H1 (cell line): ENCODE results near the gene DCTN3. TPM values are rescaled to one million over a fixed set of nuclear protein-coding genes. Genes with fewer than 3 reads are reported as not detected.

Experiments used
- CTCF ChIA-PET: fragments of 300-600 bp; sonication (Branson Sonifier 250); formaldehyde crosslinking; loops from one replicate; lab custom pipeline; 2021; ENCODE audit not compliant: partially characterized antibody; lab: Charles Lee
- POLR2A ChIA-PET: fragments of 300-600 bp; sonication (Branson Sonifier 250); formaldehyde crosslinking; loops from one replicate; lab custom pipeline; 2021; ENCODE audit warnings: inconsistent platforms; ENCODE audit not compliant: partially characterized antibody; lab: Charles Lee
- DNase-seq, 2 experiments: peaks; one replicate each; pipeline versions ENCODE4 v3.0.0 to v3.0.0-alpha.2; 2010 to 2022; ENCODE audit warnings: low spot score in 2 of 2, low read depth in 1 of 2, mixed read lengths in 1 of 2
- FAIRE-seq: peaks from 2 replicates; lab custom pipeline; 2011; peaks lifted over from hg19 to GRCh38; lab: Jason Lieb, UNC
- H2AFZ ChIP-seq: 2 replicates; pipeline ENCODE4 v1.8.1; 2012; ENCODE audit warnings: low read length, inconsistent platforms
- H2AK5ac ChIP-seq: 2 replicates; pipeline ENCODE4 v1.6.1; 2013; ENCODE audit warnings: low read depth, low read length
- H2BK120ac ChIP-seq: replicated peaks from 2 replicates; pipeline ENCODE3; 2013; ENCODE audit warnings: low read depth, low read length, inconsistent platforms
- H2BK12ac ChIP-seq: 2 replicates; pipeline ENCODE4 v1.6.1; 2013; ENCODE audit warnings: low read depth, low read length
- H2BK15ac ChIP-seq: 2 replicates; pipeline ENCODE4 v1.6.1; 2013; ENCODE audit warnings: low read length
- H2BK20ac ChIP-seq: 2 replicates; pipeline ENCODE4 v1.6.1; 2013; ENCODE audit warnings: low read length
- H2BK5ac ChIP-seq: 2 replicates; pipeline ENCODE4 v1.6.1; 2013; ENCODE audit warnings: low read depth, low read length
- H3K14ac ChIP-seq: 2 replicates; pipeline ENCODE4 v1.6.1; 2013; ENCODE audit warnings: inconsistent platforms; ENCODE audit not compliant: insufficient read length
- H3K18ac ChIP-seq: 2 replicates; pipeline ENCODE4 v1.6.1; 2013; ENCODE audit warnings: low read length; ENCODE audit errors: extremely low read depth
- H3K23ac ChIP-seq: 2 replicates; pipeline ENCODE4 v1.6.1; 2013; ENCODE audit warnings: inconsistent platforms; ENCODE audit not compliant: insufficient read length
- H3K23me2 ChIP-seq: 2 replicates; pipeline ENCODE4 v1.6.1; 2013; ENCODE audit warnings: low read depth, low read length
- H3K27ac ChIP-seq: 2 replicates; pipeline ENCODE4 v1.6.1; 2011; ENCODE audit warnings: low read depth, low read length, inconsistent platforms
- H3K27me3 ChIP-seq, 4 experiments: replicated peaks in 1 of 4; 1 replicate in 1 of 4; 2 replicates in 3 of 4; pipeline versions ENCODE4 v1.6.1 to v1.8.1; 2011 to 2013; ENCODE audit warnings: low read length in 3 of 4, mild to moderate bottlenecking in 3 of 4, inconsistent platforms in 2 of 4, mixed read lengths in 2 of 4, moderate library complexity in 1 of 4; ENCODE audit not compliant: control insufficient read depth in 3 of 4, insufficient read depth in 3 of 4; ENCODE audit errors: extremely low read depth in 1 of 4
- H3K36me3 ChIP-seq, 4 experiments: 2 replicates each; pipeline versions ENCODE4 v1.6.1 to v1.8.1; 2011 to 2013; ENCODE audit warnings: mild to moderate bottlenecking in 4 of 4, low read length in 3 of 4, moderate library complexity in 2 of 4, control low read depth in 1 of 4, inconsistent platforms in 1 of 4; ENCODE audit not compliant: insufficient read depth in 4 of 4, control insufficient read depth in 2 of 4
- H3K4ac ChIP-seq: replicated peaks from 2 replicates; pipeline ENCODE3; 2013; ENCODE audit warnings: low read length, low read depth, mixed read lengths, inconsistent platforms; ENCODE audit not compliant: insufficient read length
- H3K4me1 ChIP-seq, 4 experiments: replicated peaks in 1 of 4; 1 replicate in 1 of 4; 2 replicates in 3 of 4; pipeline versions ENCODE4 v1.6.1 to v1.8.1; 2011 to 2013; ENCODE audit warnings: low read length in 3 of 4, inconsistent platforms in 2 of 4, mixed read lengths in 1 of 4; ENCODE audit not compliant: insufficient read depth in 4 of 4, control insufficient read depth in 3 of 4
- H3K4me2 ChIP-seq, 2 experiments: 2 replicates each; pipeline versions ENCODE4 v1.6.1 to v1.8.1; 2011 to 2013; ENCODE audit warnings: low read depth in 2 of 2, low read length in 2 of 2, control low read depth in 1 of 2, inconsistent platforms in 1 of 2, mild to moderate bottlenecking in 1 of 2; ENCODE audit not compliant: insufficient read depth in 1 of 2
- H3K4me3 ChIP-seq, 4 experiments: fragments of 200-600, 300-600 bp in 1 of 4; sonication (generic), shearing (Covaris generic), sonication (Bioruptor Twin) in 1 of 4; 2 replicates each; pipeline versions ENCODE4 v1.5.1 to v1.8.1; 2011 to 2016; ENCODE audit warnings: low read length in 4 of 4, low read depth in 3 of 4, control low read depth in 2 of 4, inconsistent platforms in 2 of 4, mild to moderate bottlenecking in 2 of 4, mixed read lengths in 1 of 4, moderate library complexity in 1 of 4; ENCODE audit not compliant: insufficient read depth in 2 of 4; ENCODE audit errors: extremely low read depth in 1 of 4
- H3K56ac ChIP-seq: replicated peaks from 2 replicates; pipeline ENCODE3; 2013; ENCODE audit warnings: low read depth, mild to moderate bottlenecking, mixed read lengths, low read length, inconsistent platforms; ENCODE audit not compliant: insufficient read length
- H3K79me1 ChIP-seq: 2 replicates; pipeline ENCODE4 v1.6.1; 2013; ENCODE audit warnings: low read depth, low read length, control low read depth
- H3K79me2 ChIP-seq, 2 experiments: 2 replicates each; pipeline versions ENCODE4 v1.6.1 to v1.8.1; 2012 to 2013; ENCODE audit warnings: low read length in 2 of 2, mild to moderate bottlenecking in 2 of 2, inconsistent platforms in 1 of 2; ENCODE audit not compliant: insufficient read depth in 2 of 2, control insufficient read depth in 1 of 2
- H3K9ac ChIP-seq, 4 experiments: replicated peaks in 1 of 4; 1 replicate in 1 of 4; 2 replicates in 3 of 4; pipeline versions ENCODE4 v1.6.1 to v1.8.1; 2011 to 2013; ENCODE audit warnings: low read depth in 3 of 4, low read length in 3 of 4, control low read depth in 2 of 4, mild to moderate bottlenecking in 2 of 4, moderate library complexity in 2 of 4, inconsistent platforms in 1 of 4; ENCODE audit errors: extremely low read depth in 1 of 4
- H3K9me3 ChIP-seq, 2 experiments: 2 replicates each; pipeline versions ENCODE4 v1.6.1 to v1.8.1; 2012 to 2013; ENCODE audit warnings: mild to moderate bottlenecking in 2 of 2, moderate library complexity in 2 of 2, control low read depth in 1 of 2, inconsistent platforms in 1 of 2, low read depth in 1 of 2, low read length in 1 of 2, mixed read lengths in 1 of 2; ENCODE audit not compliant: insufficient read depth in 2 of 2
- H4K20me1 ChIP-seq, 2 experiments: replicated peaks in 1 of 2; 2 replicates each; pipeline versions ENCODE3 to v1.8.1; 2011 to 2013; ENCODE audit warnings: inconsistent platforms in 2 of 2, low read length in 2 of 2, mild to moderate bottlenecking in 1 of 2; ENCODE audit not compliant: insufficient read depth in 2 of 2, control insufficient read depth in 1 of 2
- H4K5ac ChIP-seq: 2 replicates; pipeline ENCODE4 v1.6.1; 2013; ENCODE audit warnings: low read length, low read depth, mixed read lengths, inconsistent platforms; ENCODE audit not compliant: insufficient read length
- H4K8ac ChIP-seq: 2 replicates; pipeline ENCODE4 v1.8.0; 2013; ENCODE audit warnings: mild to moderate bottlenecking, moderate library complexity, low read length, inconsistent platforms; ENCODE audit not compliant: insufficient read depth; ENCODE audit errors: extremely low read depth
- H4K91ac ChIP-seq: replicated peaks from 2 replicates; pipeline ENCODE3; 2013; ENCODE audit warnings: low read length, mixed read lengths, inconsistent platforms; ENCODE audit not compliant: insufficient read length
- BRCA1 ChIP-seq: IDR thresholded peaks from 2 replicates; pipeline ENCODE4 v1.6.1; 2012; ENCODE audit warnings: low read depth, low read length, improper control_type of control experiment
- CREB1 ChIP-seq: IDR thresholded peaks from 2 replicates; pipeline ENCODE4 v1.6.1; 2012; ENCODE audit warnings: inconsistent platforms
- EGR1 ChIP-seq: IDR thresholded peaks from 2 replicates; pipeline ENCODE4 v1.6.1; 2011; ENCODE audit warnings: low read depth, low read length, borderline replicate concordance
- FOSL1 ChIP-seq: IDR thresholded peaks from 2 replicates; pipeline ENCODE4 v1.6.1; 2011; ENCODE audit warnings: mild to moderate bottlenecking, low read depth, low read length, moderate library complexity; ENCODE audit not compliant: insufficient read depth
- GTF2F1 ChIP-seq: IDR thresholded peaks from 2 replicates; pipeline ENCODE4 v1.6.1; 2012; ENCODE audit warnings: low read depth, low read length, improper control_type of control experiment, borderline replicate concordance
- HDAC6 ChIP-seq: IDR thresholded peaks from one replicate; pipeline ENCODE4 v1.7.1; 2012; ENCODE audit warnings: low read depth, mild to moderate bottlenecking, inconsistent platforms, low read length, moderate library complexity
- SP1 ChIP-seq: IDR thresholded peaks from 2 replicates; pipeline ENCODE4 v1.6.1; 2011; ENCODE audit warnings: low read depth, low read length
- SUZ12 ChIP-seq: fragments of 200-600 bp; sonication (generic); IDR thresholded peaks from 2 replicates; pipeline ENCODE4 v1.6.1; 2012; ENCODE audit warnings: mild to moderate bottlenecking, inconsistent platforms, low read length, moderate library complexity, mixed read lengths
- WGBS, 2 experiments: shearing (Covaris generic) in 1 of 2; methylation state at CpG; one replicate each; pipeline versions ENCODE4 v1.1.6 to v1.1.7; 2013 to 2015; ENCODE audit warnings: low lambda C conversion rate in 2 of 2, mixed read lengths in 2 of 2, inconsistent platforms in 1 of 2, low coverage in 1 of 2, missing lambda C conversion rate in 1 of 2; ENCODE audit not compliant: insufficient replicate concordance in 2 of 2, insufficient coverage in 1 of 2, insufficient read length in 1 of 2; ENCODE audit errors: extremely low coverage in 1 of 2, missing lambda C conversion rate in 1 of 2; 5-methylcytosine and 5-hydroxymethylcytosine counted together
- polyA plus RNA-seq, 7 experiments: library from polyadenylated mRNA; depleted of rRNA in 3 of 7; stranded (reverse) in 5 of 7; unstranded in 2 of 7; fragments of >200 nt in 5 of 7; fragments of 200-250 nt in 2 of 7; gene quantifications; 1 replicate in 5 of 7; 2 replicates in 1 of 7; 4 replicates in 1 of 7; pipeline versions ENCODE4 v1.2.1 to v1.2.3, GENCODE V29; 2011 to 2013; ENCODE audit warnings: missing spikeins in 2 of 7, mixed read lengths in 2 of 7
- total RNA-seq: library from RNA; stranded (reverse); fragmentation: NEBNext Ultra II Directional; extraction: Animal tissue kit (Norgen Biotek cat#: 25700); gene quantifications from 2 replicates; pipeline ENCODE4 v1.2.1, GENCODE V29; 2021

Gene DCTN3
- total and polyA plus RNA-seq, 2 of the 8 experiments (the other 6 are each of a cell fraction or from before 2014, with no cell fraction given) = 25.6 to 39.2 TPM

- H3K14ac ChIP-seq = no peak overlapping the region
- H4K20me1 ChIP-seq = no peaks in the 10 kb centered on the region
- peaks cover 0 to 3% (median 0%) of the 10 kb centered on the region in 4 experiments; a peak in 1 of 7 replicates for H3K27me3 ChIP-seq
- WGBS, 2 experiments = 87% methylated on average over 3 of the region's 3 CpGs; no CpG with 5 or more reads in 1 of the 2 experiments
- H3K27ac ChIP-seq = no peak overlapping the region
- no peaks in the 10 kb centered on the region for H3K9me3 ChIP-seq
- DNase-seq = no peak
- no peak overlapping the region for H3K4me2 ChIP-seq
- no peak overlapping the region for H2BK20ac ChIP-seq
- no peak overlapping the region for H2AFZ ChIP-seq
- H4K8ac ChIP-seq = no peak overlapping the region
- H2BK15ac ChIP-seq = no peak overlapping the region
- H3K9ac ChIP-seq = no peak overlapping the region
- no peak overlapping the region for H3K4me3 ChIP-seq
- no peak overlapping the region; the same call in 1 of the 2 replicates for H2BK5ac ChIP-seq
- POLR2A ChIA-PET = no interaction called here
- no peaks in the 10 kb centered on the region for H3K36me3 ChIP-seq
- H4K5ac ChIP-seq = no peak overlapping the region
- H4K91ac ChIP-seq = no peak overlapping the region
- no peak overlapping the region for H3K4ac ChIP-seq
- no peak overlapping the region for H3K56ac ChIP-seq
- peaks cover 4% of the 10 kb centered on the region; the same call in 1 of the 2 replicates for H3K23me2 ChIP-seq
- TF ChIP-seq FOSL1 = no peak
- TF ChIP-seq SP1 = no peak
- no peak for TF ChIP-seq EGR1
- no peak for TF ChIP-seq HDAC6
- no peak for TF ChIP-seq CREB1
- no peak for TF ChIP-seq GTF2F1
- no peak for TF ChIP-seq BRCA1
- no peak for TF ChIP-seq SUZ12
- TF ChIP-seq, all 59 proteins: peak for 0
- Histone ChIP-seq H3K18ac (no peak overlapping the region), H2BK120ac (no peak overlapping the region), H3K79me2 (no peaks in the 10 kb centered on the region), H3K4me1 (peaks cover 0 to 12% (median 6%) of the 10 kb centered on the region in 4 experiments; a peak in 5 of 7 replicates), H3K23ac (no peak overlapping the region), H2BK12ac (no peak overlapping the region), H3K79me1 (no peaks in the 10 kb centered on the region), H2AK5ac (no peak overlapping the region)
- no peak for FAIRE-seq
- CTCF ChIA-PET = interaction anchor here (0.7 to 16.9 kb wide), 9 partner anchors 13 to 113 kb away, joined by 3 to 401 read pairs (median 73); partner anchors contain the start of genes ARID3C and SIGMAR1
Observed at GRCh38 chr9:34606905-34607304, 13.4 kb downstream of the DCTN3 start.
